GM10266 (cell line): ENCODE measurements around the gene PTPN23.

Source experiments
- DNase-seq: peaks from one replicate; pipeline ENCODE4 v3.0.0; 2012; ENCODE audit errors: extremely low spot score
- CTCF ChIP-seq: IDR thresholded peaks from 2 replicates; pipeline ENCODE4 v1.5.1; 2012; ENCODE audit warnings: mild to moderate bottlenecking, low read depth; ENCODE audit not compliant: control insufficient read depth, insufficient read depth; ENCODE audit errors: missing control alignments

PTPN23 gene

DNA sequence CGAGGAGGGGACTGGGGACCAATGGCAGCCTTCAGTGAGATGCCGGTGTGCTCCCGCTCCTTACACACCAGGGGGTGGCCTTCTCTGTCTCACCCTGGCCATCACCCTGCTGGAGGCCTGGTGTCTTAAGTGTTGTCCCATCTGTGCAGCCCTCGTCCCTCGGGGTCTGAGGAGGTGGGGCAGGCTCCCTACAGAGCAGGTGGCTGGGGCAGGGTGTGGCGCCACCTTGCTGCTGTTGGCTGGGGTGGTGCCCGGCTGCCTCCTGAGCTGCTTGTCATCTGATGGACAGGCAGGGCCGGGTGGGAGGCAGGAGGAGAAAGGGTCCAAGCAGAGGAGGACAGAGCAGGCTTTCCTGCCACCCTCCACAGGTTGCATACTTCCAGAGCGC lies 25.9 kb downstream of the PTPN23 start:
- no peak for DNase-seq
- TF ChIP-seq CTCF, result no peak

DNA sequence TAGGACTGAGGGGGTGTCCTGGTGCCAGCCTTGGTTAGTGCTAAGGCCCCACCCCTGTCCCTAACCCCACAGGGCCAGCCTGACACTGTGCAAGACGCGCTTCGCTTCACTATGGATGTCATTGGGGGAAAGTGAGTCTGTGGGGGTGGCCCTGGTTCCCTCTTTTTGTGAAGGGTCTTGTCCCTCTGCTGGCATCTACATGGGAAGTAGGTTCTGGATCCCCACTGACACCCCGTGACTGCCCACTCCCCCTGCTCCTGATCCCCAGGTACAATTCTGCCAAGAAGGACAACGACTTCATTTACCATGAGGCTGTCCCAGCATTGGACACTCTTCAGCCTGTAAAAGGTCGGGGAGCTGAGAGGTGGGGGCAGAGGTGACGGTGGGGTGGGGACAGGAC lies 26.4 kb downstream of the PTPN23 start:
- no peak for TF ChIP-seq CTCF
- no peak for DNase-seq

GRCh38 chr3:47407896-47408838 lies 27.3 kb downstream of the PTPN23 start:
- no peak for TF ChIP-seq CTCF
- no peak for DNase-seq

- DNase-seq, result no peak
- TF ChIP-seq CTCF, result no peak
Observed at GRCh38 chr3:47408839-47409229, 28.0 kb downstream of the PTPN23 start.

DNA sequence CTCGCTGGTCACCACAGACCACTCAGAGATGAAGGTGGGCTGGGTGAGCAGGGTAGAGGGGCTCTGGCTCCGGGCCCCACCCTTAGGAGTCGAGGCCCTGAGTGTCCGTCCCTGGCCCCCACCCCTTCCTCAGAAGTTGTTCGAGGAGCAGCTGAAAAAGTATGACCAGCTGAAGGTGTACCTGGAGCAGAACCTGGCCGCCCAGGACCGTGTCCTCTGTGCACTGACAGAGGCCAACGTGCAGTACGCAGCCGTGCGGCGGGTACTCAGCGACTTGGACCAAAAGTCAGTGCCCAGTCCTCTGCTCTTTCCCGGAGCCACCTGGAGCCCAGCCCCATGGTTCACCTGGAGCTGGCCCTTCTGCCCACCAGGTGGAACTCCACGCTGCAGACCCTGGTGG lies 28.5 kb downstream of the PTPN23 start:
- DNase-seq, result no peak
- no peak for TF ChIP-seq CTCF

DNA sequence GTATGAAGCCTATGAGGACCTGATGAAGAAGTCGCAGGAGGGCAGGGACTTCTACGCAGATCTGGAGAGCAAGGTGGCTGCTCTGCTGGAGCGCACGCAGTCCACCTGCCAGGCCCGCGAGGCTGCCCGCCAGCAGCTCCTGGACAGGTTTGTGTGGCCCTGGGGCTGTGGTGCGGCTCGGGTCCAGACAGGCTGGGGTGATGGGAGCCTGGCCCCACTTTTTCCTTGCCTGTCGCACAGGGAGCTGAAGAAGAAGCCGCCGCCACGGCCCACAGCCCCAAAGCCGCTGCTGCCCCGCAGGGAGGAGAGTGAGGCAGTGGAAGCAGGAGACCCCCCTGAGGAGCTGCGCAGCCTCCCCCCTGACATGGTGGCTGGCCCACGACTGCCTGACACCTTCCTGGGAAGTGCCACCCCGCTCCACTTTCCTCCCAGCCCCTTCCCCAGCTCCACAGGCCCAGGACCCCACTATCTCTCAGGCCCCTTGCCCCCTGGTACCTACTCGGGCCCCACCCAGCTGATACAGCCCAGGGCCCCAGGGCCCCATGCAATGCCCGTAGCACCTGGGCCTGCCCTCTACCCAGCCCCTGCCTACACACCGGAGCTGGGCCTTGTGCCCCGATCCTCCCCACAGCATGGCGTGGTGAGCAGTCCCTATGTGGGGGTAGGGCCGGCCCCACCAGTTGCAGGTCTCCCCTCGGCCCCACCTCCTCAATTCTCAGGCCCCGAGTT lies 29.0 kb downstream of the PTPN23 start:
- no peak for TF ChIP-seq CTCF

GRCh38 chr3:47410417-47410720 lies 29.5 kb downstream of the PTPN23 start:
- no peak for DNase-seq
- TF ChIP-seq CTCF, result no peak

More for the DNA sequence above, 29.0 kb downstream of the PTPN23 start:
- DNase-seq, result no peak
